Measurements from ENCODE around the gene TCAF2. TPM values are rescaled to one million over a fixed set of nuclear protein-coding genes. Genes with fewer than 3 reads are reported as not detected.
"Not testable (repeated sequence)": the region's sequence is repeated elsewhere in the genome, so short reads cannot be mapped to it uniquely, and the experiment has no call there.

The TCAF2 gene
- total RNA-seq, 1 donor from 2014 or later, result 0.10 TPM

DNA sequence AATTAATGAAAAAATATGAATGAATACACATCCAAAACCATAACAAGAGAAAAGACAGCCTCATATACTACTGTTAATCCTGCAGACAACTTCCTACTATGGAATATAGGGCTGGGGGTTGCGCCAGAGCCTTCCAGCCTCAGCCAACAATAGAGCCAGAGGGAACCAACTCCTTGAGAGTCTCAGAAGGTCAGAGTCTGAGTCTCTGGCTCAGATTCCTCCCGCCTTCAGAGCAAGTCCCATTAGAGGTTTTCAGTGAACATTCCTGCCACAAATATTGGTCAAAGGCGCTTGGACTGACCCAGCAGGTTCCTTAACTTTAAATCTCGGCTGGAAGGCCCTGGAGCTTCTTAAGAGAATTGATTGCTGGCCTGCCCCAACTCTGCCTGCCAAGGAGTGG is 11.7 kb downstream of the TCAF2 start:
- not testable (repeated sequence) for H3K36me3 Mint-ChIP-seq (ENCODE audit: insufficient read depth); H3K4me3 Mint-ChIP-seq (ENCODE audit: low read depth); H3K27ac Mint-ChIP-seq; H3K27me3 Mint-ChIP-seq; H3K4me1 Mint-ChIP-seq (ENCODE audit: low read depth); H3K9me3 Mint-ChIP-seq (ENCODE audit: low read depth); DNase-seq (ENCODE audit: low spot score, unreplicated experiment)

DNA sequence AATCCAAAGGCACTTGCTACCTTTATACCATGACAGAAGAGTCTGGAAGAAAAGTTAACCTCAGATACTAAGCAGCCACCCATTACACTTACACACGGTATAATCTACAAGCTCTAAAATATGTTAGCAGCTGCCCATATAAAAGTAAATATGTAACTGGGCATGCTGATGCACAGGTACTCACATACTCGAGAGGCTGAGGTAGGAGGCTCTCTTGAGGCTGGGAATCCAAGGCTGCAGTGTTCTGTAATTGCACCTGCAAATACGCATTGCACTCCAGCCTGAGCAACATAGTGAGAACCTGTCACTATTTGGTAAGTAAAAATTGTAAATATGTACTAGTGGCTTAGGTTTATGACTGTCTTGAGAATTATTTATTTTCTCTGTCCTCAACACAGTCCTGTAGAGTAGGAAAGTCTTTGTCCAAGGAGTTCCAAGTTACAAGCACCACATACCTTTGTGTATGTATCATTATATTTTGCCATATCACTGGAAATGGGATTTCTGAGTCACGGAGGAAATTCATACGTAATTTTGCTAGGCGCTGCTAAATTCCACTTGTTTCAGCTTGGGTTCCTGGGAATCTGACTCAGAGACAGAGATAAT is 12.3 kb downstream of the TCAF2 start:
- H3K27ac Mint-ChIP-seq; H3K27me3 Mint-ChIP-seq; H3K4me3 Mint-ChIP-seq (ENCODE audit: low read depth); H3K9me3 Mint-ChIP-seq (ENCODE audit: low read depth); H3K36me3 Mint-ChIP-seq (ENCODE audit: insufficient read depth); DNase-seq (ENCODE audit: low spot score, unreplicated experiment); H3K4me1 Mint-ChIP-seq (ENCODE audit: low read depth): not testable (repeated sequence)

DNA sequence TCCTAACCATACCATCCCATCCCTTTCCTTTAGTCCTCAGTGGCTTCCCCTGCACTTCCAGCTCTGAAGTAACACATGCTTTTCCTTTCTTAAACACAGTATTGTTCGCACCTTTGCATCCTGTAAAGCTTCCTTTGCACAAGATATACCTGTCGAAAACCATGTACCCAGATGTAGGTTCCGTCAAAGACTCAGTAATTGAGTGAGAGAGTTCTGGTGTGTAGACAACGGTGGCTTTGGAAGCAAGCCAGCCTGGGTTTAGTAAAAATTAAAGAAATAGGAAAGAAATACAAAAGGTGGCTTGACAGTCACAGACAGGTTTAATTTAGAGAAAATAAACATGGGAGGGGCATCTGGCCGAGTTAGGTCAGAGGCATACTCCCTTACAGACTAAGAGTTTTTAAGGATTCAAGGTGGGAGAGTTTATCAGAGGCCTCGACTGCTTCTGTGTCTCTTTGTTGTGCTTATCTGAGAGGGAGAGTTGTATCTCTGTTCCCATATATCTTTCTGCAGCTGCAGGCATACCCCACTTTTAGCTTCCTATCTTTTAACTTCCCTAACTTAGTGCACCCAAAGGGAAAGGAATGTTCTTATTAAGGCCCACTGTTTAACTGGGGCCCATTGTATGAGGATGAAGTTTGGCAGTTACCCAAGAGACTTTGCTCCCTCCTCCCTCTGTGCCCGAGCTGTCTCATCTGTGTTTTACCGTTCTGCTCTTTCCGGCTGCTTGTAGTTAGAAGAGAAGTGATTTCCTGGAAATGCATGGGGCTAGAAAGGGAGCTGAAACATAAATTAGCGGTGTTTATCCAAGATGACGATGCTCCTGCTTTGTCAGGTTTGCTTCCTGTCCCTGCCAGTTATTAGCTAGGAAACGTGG is 14.8 kb downstream of the TCAF2 start:
- DNase-seq (ENCODE audit: low spot score, unreplicated experiment); H3K9me3 Mint-ChIP-seq (ENCODE audit: low read depth); H3K36me3 Mint-ChIP-seq (ENCODE audit: insufficient read depth); H3K27me3 Mint-ChIP-seq; H3K27ac Mint-ChIP-seq; H3K4me1 Mint-ChIP-seq (ENCODE audit: low read depth); H3K4me3 Mint-ChIP-seq (ENCODE audit: low read depth): not testable (repeated sequence)

DNA sequence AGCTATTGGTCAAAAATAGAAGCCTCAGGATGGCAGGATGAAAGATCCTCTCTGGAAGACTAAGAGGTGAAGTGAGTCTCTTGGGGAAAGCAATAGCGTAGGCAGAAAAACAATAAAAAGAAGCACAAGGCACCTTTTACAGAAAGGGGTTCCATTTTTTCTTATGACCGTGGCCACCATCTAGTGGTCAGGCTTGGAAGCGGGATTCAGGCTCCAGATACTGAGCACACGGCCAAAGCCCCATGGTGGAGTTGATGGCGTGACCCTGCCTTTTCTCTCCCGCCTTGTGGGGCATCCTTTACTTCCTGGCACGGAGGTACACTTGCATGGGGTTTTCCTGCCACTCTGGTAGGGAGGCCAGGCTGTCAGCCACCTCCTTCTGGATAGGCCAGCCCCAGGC is 18.6 kb downstream of the TCAF2 start:
- not testable (repeated sequence) for H3K4me1 Mint-ChIP-seq (ENCODE audit: low read depth)

DNA sequence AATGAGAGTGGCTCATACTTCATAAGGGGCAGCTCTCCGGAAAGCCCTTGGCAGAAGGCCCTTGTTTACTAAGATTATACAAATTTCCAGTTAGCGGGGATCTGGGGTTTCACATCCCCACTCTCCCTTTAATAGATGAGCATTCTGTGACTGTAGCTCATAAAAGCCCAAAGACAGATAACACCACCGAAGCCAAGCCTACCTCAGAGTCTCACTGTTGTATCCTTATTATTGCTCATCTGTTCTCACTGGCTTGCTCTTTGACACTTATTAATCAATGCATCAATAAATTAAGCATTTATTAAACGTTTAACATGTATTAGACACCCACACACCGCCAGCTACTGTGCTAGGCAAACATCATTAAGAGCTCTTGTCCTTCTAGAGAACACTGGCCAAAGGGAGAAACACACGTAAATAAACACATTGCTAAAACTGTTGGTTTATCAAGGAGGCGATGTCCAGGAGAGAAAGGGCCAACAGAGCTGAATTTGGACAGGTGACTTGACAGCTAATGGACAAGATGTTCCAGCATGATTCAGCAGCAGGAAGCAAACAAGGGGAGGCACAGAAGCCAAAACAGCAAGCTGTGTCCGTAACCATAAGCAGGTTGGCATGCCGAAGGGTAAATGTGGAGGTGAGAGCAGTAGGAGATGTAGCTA is 19.9 kb downstream of the TCAF2 start:
- H3K27ac Mint-ChIP-seq; H3K27me3 Mint-ChIP-seq; H3K36me3 Mint-ChIP-seq (ENCODE audit: insufficient read depth); H3K4me1 Mint-ChIP-seq (ENCODE audit: low read depth); DNase-seq (ENCODE audit: low spot score, unreplicated experiment); H3K9me3 Mint-ChIP-seq (ENCODE audit: low read depth); H3K4me3 Mint-ChIP-seq (ENCODE audit: low read depth): not testable (repeated sequence)

More for the DNA sequence above, 18.6 kb downstream of the TCAF2 start:
- H3K27ac Mint-ChIP-seq; H3K27me3 Mint-ChIP-seq; H3K36me3 Mint-ChIP-seq (ENCODE audit: insufficient read depth); DNase-seq (ENCODE audit: low spot score, unreplicated experiment); H3K9me3 Mint-ChIP-seq (ENCODE audit: low read depth); H3K4me3 Mint-ChIP-seq (ENCODE audit: low read depth): not testable (repeated sequence)

- not testable (repeated sequence) for H3K27ac Mint-ChIP-seq; H3K36me3 Mint-ChIP-seq (ENCODE audit: insufficient read depth); H3K27me3 Mint-ChIP-seq; H3K4me3 Mint-ChIP-seq (ENCODE audit: low read depth); H3K4me1 Mint-ChIP-seq (ENCODE audit: low read depth); DNase-seq (ENCODE audit: low spot score, unreplicated experiment); H3K9me3 Mint-ChIP-seq (ENCODE audit: low read depth)
Measured at GRCh38 chr7:143646598-143646997, 25.8 kb downstream of the TCAF2 start.

GRCh38 chr7:143649902-143650301 is 29.1 kb downstream of the TCAF2 start:
- H3K27me3 Mint-ChIP-seq; H3K9me3 Mint-ChIP-seq (ENCODE audit: low read depth); H3K27ac Mint-ChIP-seq; H3K4me3 Mint-ChIP-seq (ENCODE audit: low read depth); H3K4me1 Mint-ChIP-seq (ENCODE audit: low read depth); H3K36me3 Mint-ChIP-seq (ENCODE audit: insufficient read depth); DNase-seq (ENCODE audit: low spot score, unreplicated experiment): not testable (repeated sequence)

DNA sequence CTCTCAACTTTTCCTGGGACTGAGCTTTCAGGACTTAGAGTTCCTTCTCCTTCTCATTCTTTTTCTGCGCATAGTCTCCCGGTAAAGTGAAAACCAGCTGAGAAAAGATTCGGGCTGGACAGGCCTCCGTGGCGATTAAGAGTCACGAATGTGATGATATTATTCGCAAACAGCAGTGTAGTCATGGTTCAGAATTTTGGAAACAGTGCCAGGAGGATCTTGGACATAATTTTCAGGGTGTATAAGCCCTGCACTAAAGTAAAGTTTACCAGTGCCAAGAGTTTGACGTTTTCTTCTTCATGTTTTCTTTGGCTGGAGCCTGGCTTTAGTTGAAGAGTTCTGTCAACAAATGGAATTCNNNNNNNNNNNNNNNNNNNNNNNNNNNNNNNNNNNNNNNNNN is 29.7 kb downstream of the TCAF2 start:
- not testable (repeated sequence) for H3K36me3 Mint-ChIP-seq (ENCODE audit: insufficient read depth); H3K27ac Mint-ChIP-seq; H3K4me3 Mint-ChIP-seq (ENCODE audit: low read depth); H3K27me3 Mint-ChIP-seq; DNase-seq (ENCODE audit: low spot score, unreplicated experiment); H3K9me3 Mint-ChIP-seq (ENCODE audit: low read depth); H3K4me1 Mint-ChIP-seq (ENCODE audit: low read depth)

Other genes with a start within 250 kb of the TCAF2 start
- gene ZYX, start 239.6 kb upstream of the TCAF2 start, total RNA-seq, result 65.4 and 69.0 TPM in 2 replicates
- 54.4 and 56.3 TPM in 2 replicates for gene EPHA1, start 212.1 kb upstream of the TCAF2 start, total RNA-seq
- not detected in 2 replicates for gene TAS2R60, start 177.5 kb upstream of the TCAF2 start, total RNA-seq
- gene TAS2R41, start 143.1 kb upstream of the TCAF2 start, total RNA-seq, result not detected in 2 replicates
- gene CTAGE15, start 49.2 kb upstream of the TCAF2 start, total RNA-seq, result 1.9 and 2.4 TPM in 2 replicates
- not detected in 2 replicates for gene CTAGE6, start 136.7 kb downstream of the TCAF2 start, total RNA-seq

Measured in progenitor cell of endocrine pancreas (in vitro differentiated cells).